Amniotic epithelial cell (primary cell): ENCODE data around the gene PRG3.
"Not testable (repeated sequence)": the region's sequence is repeated elsewhere in the genome, so short reads cannot be mapped to it uniquely, and the experiment has no call there.

ENCODE experiments used
- DNase-seq: peaks from one replicate; pipeline ENCODE4 v3.0.0-alpha.2; 2010; ENCODE audit warnings: low read depth

Gene PRG3

DNA sequence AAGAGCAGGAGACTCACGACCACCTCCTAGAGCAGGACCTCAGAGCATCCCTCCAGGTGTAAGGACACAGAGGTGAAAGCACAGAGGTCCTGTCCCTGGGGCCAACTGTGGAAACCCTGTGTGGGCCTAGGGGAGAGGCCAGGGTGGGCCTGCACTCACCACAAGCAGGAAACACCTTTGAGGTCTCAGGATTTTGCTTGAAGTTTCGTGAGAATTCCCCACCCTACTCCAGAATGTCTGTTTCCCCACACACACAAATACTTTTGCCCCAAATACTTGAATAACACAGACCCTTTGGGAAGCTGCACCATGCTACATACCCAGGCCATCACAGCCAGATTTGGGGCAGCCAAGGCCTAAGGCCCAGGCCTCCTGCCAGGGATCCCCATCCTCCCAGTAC is 27.8 kb upstream of the PRG3 start:
- no peak for DNase-seq

DNA sequence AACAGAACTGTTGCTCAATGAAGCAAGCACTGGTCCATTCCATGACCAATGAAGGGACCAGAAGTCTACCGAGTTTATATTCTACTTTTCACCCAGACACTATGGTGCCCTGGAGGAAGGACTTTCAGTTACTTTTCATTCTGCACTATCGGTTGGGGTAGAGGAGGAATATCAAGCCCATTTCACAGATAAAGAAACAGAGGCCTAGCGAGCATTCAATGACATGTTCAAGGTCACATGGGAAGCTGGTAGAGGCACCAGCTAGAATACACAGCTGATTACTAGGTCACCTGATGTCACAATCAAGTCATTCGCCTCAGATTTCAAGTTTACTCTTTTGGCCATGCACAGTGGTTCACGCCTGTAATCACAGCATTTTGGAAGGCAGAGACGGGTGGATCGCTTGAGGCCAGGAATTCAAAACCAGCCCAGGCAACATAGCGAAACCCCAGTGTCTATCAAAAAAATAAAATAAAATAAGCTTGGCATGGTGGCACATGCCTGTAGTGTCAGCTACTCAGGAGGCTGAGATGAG is 27.1 kb upstream of the PRG3 start:
- no peak for DNase-seq

- DNase-seq, result peak; percentile 31
Measured at GRCh38 chr11:57407010-57407920, 26.3 kb upstream of the PRG3 start.

- peak; percentile 32 for DNase-seq
Measured at GRCh38 chr11:57406337-57406904, 25.5 kb upstream of the PRG3 start.

DNA sequence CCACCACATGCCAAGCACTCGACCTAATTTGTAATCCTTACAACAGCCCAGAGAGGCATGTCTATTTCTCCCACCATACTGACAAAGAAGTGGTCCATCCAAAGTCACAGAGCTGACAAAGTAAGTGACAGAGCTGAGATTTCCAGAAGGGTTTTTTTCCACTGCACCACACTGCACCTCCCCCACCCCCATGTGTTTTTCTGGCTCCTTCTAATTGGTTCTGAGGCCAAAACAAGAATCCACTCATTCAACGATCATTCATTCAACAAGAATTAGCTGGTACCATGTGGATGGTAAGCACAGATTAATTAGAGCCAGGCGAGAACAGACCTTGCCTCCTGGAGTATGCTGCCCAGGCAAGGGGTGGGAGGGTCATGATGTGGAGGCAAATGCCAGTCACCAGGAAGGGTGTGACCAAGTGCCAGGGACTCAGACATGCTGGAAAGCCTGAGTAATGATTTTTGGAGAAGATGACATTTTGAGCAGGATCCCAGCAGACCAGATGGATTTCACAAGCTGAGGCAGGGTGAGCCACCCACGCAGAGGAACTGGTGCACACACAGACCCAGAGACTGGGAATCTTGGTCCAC is 24.4 kb upstream of the PRG3 start:
- no peak for DNase-seq

GRCh38 chr11:57403802-57404147 is 22.8 kb upstream of the PRG3 start:
- no peak for DNase-seq

GRCh38 chr11:57403003-57403801 is 22.3 kb upstream of the PRG3 start:
- not testable (repeated sequence) for DNase-seq

DNA sequence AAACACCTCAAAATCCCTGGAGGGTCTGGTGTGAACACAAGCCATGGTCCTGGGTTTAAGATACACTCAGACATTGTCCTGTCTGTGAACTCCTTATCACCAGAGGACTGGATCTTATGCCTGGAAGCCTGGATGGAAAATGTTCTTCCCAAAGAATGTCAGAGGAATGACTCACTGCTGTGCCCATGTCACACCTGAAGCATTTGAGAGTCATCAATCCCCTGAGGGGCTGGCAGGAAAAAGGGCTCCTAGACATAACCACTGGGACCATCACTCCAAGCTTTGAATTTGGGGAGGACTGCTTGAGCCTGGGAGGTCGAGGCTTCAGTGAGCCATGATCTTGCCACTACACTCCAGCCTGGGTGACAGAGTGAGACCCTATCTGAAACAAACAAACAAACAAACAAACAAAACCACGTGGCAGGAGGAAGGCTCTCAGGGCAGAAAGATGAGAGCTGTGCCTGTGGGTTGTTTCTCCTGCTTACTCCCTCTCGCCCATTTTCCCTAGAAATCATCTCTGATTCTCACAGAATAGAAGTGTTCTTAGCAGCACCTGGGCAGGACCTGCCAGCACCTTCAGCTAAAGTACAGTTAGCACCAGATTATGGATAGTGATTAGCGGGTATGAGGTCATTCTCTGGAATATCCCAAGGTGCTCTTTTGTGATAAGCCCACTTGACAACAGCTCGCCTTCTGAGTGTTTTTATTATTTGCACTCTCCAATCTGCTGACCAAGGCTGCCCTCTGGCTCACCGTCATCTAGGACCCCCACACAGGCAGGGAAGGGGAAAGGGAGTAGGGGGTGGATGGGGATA is 21.4 kb upstream of the PRG3 start:
- DNase-seq, result no peak

DNA sequence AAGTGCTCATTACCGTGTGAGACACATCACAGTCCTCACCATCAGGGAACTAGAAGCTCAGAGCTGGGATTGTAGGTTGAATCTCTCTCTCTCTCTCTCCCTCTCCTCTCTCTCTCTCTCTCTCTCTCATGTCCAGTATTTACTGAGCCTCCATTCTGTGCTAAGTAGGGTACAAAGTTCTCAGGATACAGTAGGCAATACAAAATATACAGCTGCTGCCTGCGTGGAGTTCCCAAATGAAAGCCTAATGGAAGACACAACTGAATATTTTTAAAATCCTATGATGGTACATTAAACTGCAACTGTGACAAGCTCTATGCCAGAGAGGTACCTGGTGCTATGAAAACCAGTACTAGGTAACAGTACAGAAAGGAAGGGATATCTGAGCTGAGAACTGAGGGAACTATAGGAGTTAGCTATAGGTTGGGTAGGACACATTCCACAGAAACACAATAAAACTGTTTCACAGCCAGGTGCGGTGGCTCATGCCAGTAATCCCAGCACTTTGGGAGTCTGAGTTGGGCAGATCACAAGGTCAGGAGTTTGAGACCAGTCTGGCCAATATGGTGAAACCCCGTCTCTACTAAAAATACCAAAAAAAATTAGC is 19.1 kb upstream of the PRG3 start:
- DNase-seq, result no peak

- no peak for DNase-seq
Measured at GRCh38 chr11:57399221-57399620, 18.3 kb upstream of the PRG3 start.

GRCh38 chr11:57397394-57397990 is 16.5 kb upstream of the PRG3 start:
- DNase-seq, result no peak

DNA sequence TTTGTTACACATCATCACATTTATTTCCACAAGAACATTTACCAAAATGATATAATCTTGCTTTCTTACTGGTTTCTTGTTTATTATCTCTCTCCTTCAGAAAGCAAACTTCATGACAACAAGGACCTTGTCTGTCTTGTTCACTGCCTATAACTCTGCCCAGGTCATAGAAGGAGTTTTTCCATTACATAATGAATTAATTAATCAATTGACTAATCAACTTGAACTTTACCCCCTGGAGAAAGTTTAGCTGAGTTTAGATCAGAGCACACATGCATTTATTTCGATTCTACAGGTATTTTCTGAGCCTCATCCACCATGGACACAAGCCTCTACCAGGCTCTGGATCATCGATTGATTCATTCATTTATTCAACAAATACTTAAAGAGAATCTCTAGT is 15.8 kb upstream of the PRG3 start:
- no peak for DNase-seq

- no peak for DNase-seq
Measured at GRCh38 chr11:57395905-57396623, 15.1 kb upstream of the PRG3 start.

DNA sequence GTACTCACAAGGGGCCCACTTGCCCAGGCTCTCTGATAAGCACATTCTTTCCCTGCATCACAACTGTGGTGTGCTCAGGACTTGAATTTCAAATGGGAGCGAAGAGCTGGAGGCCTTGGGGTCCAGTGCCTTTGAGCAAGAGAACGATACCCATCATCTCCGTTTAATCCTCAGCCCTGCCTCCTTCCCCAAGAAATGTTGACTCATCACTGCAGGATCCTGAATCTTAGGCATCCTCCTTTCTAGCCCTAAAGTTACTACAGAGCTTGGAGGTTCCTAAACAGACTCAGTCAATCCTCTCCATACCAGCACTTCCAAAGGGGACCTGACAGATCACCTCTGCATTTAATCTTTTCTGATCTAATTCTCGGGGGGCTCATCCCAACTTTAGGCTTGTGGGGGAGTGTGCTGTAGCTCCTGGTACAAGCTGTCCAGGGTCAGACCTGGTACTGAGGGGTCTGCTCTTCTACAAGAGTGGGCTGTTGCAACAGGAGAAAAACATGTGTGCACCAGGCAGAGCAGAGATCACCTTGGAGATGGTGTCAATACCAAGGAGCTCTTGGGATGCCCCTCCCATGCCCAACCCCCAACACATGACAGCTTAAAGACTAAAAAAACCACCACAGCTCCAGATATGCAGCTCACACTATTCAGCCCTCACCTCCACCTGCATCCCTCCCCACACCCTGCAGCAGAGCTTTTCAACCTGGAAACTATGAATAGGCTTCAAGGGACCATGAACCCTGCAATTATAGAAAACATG is 13.4 kb upstream of the PRG3 start:
- no peak for DNase-seq

- no peak for DNase-seq
Measured at GRCh38 chr11:57392763-57393105, 11.8 kb upstream of the PRG3 start.

DNA sequence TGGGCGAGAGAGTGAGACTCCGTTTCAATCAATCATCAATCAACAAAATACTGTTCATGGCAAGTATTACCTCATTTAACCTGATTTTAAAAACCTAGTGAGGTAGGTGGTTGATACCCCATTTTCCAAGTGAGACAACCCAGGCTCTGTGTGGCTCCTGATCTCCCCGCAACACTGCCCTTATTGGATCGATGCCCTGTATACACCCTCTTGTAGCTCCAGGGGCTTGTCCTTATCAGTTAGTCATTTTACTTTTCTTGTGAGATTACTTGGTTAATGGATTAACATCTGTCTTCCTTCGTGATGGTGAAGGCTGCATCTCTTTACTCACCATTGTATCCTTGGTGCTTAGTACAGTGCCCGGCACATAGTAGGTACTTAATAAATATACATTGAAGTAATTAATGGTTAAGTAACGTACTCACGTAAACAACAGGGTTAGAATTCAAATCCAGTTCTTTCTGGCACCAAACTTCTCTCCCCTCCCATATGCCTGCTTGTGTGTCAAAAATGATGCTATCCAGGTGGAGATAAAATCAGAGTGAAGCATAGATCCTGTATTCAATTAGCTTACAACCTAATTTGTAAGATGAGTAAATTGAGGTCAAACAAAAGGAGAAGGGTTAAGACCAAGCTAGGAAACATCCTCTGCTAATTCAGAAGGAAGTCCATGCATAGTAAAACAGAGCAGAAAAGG is 11.3 kb upstream of the PRG3 start:
- DNase-seq, result no peak

DNA sequence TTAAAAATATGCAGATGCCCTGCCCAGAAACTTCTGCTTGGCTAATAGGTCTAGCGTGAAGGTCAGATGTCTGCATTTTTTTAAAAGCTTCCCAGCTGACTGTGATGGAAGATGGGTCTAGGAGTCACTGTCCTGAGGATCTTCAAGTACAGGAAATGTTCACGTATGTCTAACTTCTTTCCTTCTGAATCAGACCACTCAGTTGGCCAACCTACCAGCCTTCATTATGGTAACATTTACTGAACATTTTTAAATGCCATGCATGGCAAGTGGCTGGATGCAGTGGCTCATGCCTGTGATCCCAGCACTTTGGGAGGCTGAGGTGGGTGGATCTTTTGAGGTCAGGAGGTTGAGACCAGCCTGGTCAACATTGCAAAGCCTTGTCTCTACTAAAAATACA is 10.6 kb upstream of the PRG3 start:
- no peak for DNase-seq

GRCh38 chr11:57391111-57391510 is 10.2 kb upstream of the PRG3 start:
- DNase-seq, result no peak

DNA sequence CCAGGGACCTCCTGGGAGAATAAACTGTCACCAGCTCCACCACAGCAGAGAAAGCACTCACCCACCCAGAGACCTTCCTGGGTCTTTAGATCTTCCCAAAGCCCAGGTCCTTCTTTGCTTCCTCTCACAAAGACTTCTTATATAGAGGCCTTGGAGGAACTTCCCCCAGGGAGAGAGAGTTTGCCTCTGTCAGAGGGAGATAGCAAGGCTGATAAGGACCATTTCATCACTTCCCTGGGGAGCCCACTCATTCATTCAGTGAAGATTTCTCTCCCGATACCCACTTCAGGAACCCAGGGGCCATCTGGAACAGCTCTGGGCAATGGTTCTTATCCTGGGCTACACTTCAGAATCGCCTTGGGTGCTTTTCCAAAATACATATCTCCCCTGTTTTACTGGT is 9.6 kb upstream of the PRG3 start, which contains the start of gene PRG2:
PRG2 (minus strand) TSS at position 116 of the 400 bp plus-strand sequence. CDS start 706 bp downstream, outside the sequence.
- DNase-seq, result no peak
